Fibroblast of pulmonary artery (primary cell): Measurements from ENCODE around the gene MTFR1L.

ENCODE experiments used
- DNase-seq: peaks from one replicate; pipeline ENCODE4 v3.0.0-alpha.2; 2010; ENCODE audit warnings: low read depth
- H3K4me3 ChIP-seq: replicated peaks from 2 replicates; pipeline ENCODE4 v1.5.1; 2011; ENCODE audit warnings: low read depth, mild to moderate bottlenecking, control low read depth, low read length, moderate library complexity
- CTCF ChIP-seq: IDR thresholded peaks from 2 replicates; pipeline ENCODE4 v1.5.1; 2011; ENCODE audit warnings: mild to moderate bottlenecking, control low read depth, low read length, inconsistent platforms; ENCODE audit errors: missing control alignments

MTFR1L gene

GRCh38 chr1:25808481-25809244 lies 11.1 kb upstream of the MTFR1L start:
- H3K4me3 ChIP-seq, result no peak overlapping the region
- TF ChIP-seq CTCF, result no peak
- DNase-seq, result no peak

- TF ChIP-seq CTCF, result no peak
- DNase-seq, result no peak
- no peak overlapping the region for H3K4me3 ChIP-seq
Observed at GRCh38 chr1:25809283-25809926, 10.3 kb upstream of the MTFR1L start.

DNA sequence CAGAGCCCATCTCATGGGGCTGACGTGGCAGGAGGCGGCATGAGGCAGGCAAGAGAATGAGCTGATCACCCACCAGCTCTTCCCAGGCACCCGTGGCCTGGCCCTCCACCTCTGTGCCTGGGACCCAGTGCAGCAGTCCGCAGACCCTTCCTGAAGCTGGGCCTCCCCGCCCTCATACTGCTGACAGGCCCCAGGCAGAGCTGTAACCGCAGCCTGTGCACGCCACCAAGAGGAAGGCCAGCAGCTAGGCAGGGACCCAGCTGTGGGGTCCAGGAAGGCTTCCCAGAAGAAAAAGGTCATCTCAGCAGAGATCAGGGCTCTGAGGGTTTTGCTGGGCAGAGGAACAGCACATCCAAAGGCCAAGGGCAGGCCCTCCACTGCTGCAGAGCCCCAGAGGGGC lies 9.8 kb upstream of the MTFR1L start:
- no peak overlapping the region for H3K4me3 ChIP-seq
- TF ChIP-seq CTCF, result no peak
- no peak for DNase-seq

- H3K4me3 ChIP-seq, result no peak overlapping the region
- TF ChIP-seq CTCF, result peak; percentile 89
- peak; percentile 52 for DNase-seq
Observed at GRCh38 chr1:25810341-25811299, 9.1 kb upstream of the MTFR1L start.

DNA sequence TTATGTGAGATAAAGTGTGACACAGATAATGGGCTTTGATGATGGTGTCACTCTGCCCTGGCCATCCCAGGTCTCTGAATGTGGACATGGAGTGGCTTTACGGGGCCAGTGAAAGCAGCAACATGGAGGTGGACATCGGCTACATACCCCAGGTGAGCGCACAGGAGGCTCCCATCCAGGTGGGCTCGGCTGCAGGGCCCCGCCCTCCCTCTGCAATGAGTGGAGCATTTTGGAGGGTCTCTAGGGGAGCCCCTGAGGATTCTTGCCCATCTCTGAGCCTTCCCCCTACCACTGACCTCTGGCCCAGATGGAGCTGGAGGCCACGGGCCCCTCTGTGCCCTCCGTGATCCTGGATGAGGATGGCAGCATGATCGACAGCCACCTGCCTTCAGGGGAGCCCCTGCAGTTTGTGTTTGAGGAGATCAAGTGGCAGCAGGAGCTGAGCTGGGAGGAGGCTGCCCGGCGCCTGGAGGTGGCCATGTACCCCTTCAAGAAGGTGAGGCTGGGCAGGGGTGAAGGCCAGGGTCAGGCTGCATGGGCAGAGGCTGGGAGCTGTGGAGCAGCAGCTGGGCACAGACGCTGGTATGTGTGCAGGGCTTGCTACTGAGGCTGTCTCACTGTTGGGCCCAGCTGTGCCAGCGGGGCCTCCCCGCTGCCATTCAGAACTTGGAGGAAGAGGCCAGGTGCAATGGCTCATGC lies 8.2 kb upstream of the MTFR1L start:
- no peak overlapping the region for H3K4me3 ChIP-seq
- no peak for DNase-seq
- no peak for TF ChIP-seq CTCF

GRCh38 chr1:25813071-25813733 lies 6.6 kb upstream of the MTFR1L start:
- no peak overlapping the region for H3K4me3 ChIP-seq
- no peak for DNase-seq
- no peak for TF ChIP-seq CTCF
